Hypothalamus (tissue), 51 donors: Measurements from ENCODE around the gene COL13A1.

Experiments
- DNase-seq, 51 donors: peaks; one replicate each; lab custom pipeline; 2025; lab: John Stamatoyannopoulos, UW

COL13A1 gene

GRCh38 chr10:69789164-69789576 lies 12.5 kb upstream of the COL13A1 start:
- no peak for DNase-seq

- no peak for DNase-seq
These were observed 9.9 kb upstream of the COL13A1 start for GRCh38 chr10:69791812-69792211.

GRCh38 chr10:69792341-69792740 lies 9.4 kb upstream of the COL13A1 start:
- DNase-seq, result peak in 18 of 51 donors; percentile 12 to 69 (median 24)

- DNase-seq, result no peak
These were observed 7.0 kb upstream of the COL13A1 start for GRCh38 chr10:69794673-69795072.

GRCh38 chr10:69795242-69795934 lies 6.3 kb upstream of the COL13A1 start:
- DNase-seq, result no peak

- DNase-seq, result no peak
These were observed 3.7 kb upstream of the COL13A1 start for GRCh38 chr10:69797959-69798358.

GRCh38 chr10:69800109-69800508 lies 1.6 kb upstream of the COL13A1 start:
- DNase-seq, result peak in 10 of 51 donors; percentile 2 to 27 (median 9)

GRCh38 chr10:69800665-69801064 lies 1.0 kb upstream of the COL13A1 start:
- no peak for DNase-seq

- peak in 2 of 51 donors; percentile 9 to 18 for DNase-seq
These were observed 642 bp upstream of the COL13A1 start for GRCh38 chr10:69801094-69801433.

GRCh38 chr10:69802424-69803161 lies 887 bp downstream of the COL13A1 start:
- DNase-seq, result peak in 3 of 51 donors; percentile 17 to 20 (median 17)

- no peak for DNase-seq
These were observed 2.1 kb downstream of the COL13A1 start for GRCh38 chr10:69803809-69804208.

- no peak for DNase-seq
These were observed 3.1 kb downstream of the COL13A1 start for GRCh38 chr10:69804775-69805174.

- no peak for DNase-seq
These were observed 5.4 kb downstream of the COL13A1 start for GRCh38 chr10:69807122-69807521.

GRCh38 chr10:69807696-69808095 lies 6.0 kb downstream of the COL13A1 start:
- no peak for DNase-seq

GRCh38 chr10:69809318-69809717 lies 7.6 kb downstream of the COL13A1 start:
- no peak for DNase-seq

- DNase-seq, result no peak
These were observed 8.4 kb downstream of the COL13A1 start for GRCh38 chr10:69810097-69810496.

GRCh38 chr10:69810675-69811397 lies 9.1 kb downstream of the COL13A1 start:
- no peak for DNase-seq

- DNase-seq, result no peak
These were observed 11.9 kb downstream of the COL13A1 start for GRCh38 chr10:69813632-69814031.

- DNase-seq, result no peak
These were observed 12.5 kb downstream of the COL13A1 start for GRCh38 chr10:69814251-69814650.

GRCh38 chr10:69815104-69815503 lies 13.4 kb downstream of the COL13A1 start:
- no peak for DNase-seq

- DNase-seq, result no peak
These were observed 14.8 kb downstream of the COL13A1 start for GRCh38 chr10:69816521-69816920.
